MM.1S (cell line): ENCODE results near the gene ADIPOR2.

Experiments
- DNase-seq: peaks from one replicate; pipeline ENCODE4 v3.0.0-alpha.2; 2015
- H2AFZ ChIP-seq: fragments of 300-600 bp; sonication (generic); 2 replicates; pipeline ENCODE4 v1.6.0; 2016; ENCODE audit warnings: antibody characterized with exemption, low read length
- H3F3A ChIP-seq: fragments of 300-600 bp; sonication (generic); 2 replicates; pipeline ENCODE4 v1.6.1; 2016; ENCODE audit warnings: mild to moderate bottlenecking, antibody characterized with exemption, low read length, moderate library complexity, mixed read lengths; ENCODE audit not compliant: insufficient read depth
- H3K27ac ChIP-seq: fragments of 300-600 bp; sonication (generic); 2 replicates; pipeline ENCODE4 v1.5.1; 2016; ENCODE audit warnings: mild to moderate bottlenecking, low read length
- H3K27me3 ChIP-seq: fragments of 300-600 bp; sonication (generic); replicated peaks from 2 replicates; pipeline ENCODE4 v1.6.0; 2016; ENCODE audit warnings: low read length; ENCODE audit not compliant: insufficient read depth
- H3K36me3 ChIP-seq: fragments of 300-600 bp; sonication (generic); replicated peaks from 2 replicates; pipeline ENCODE4 v1.6.1; 2016; ENCODE audit warnings: mild to moderate bottlenecking, low read length, mixed read lengths; ENCODE audit not compliant: insufficient read depth
- H3K4me1 ChIP-seq: fragments of 300-600 bp; sonication (generic); 2 replicates; pipeline ENCODE4 v1.6.1; 2016; ENCODE audit warnings: low read length, mixed read lengths
- H3K4me2 ChIP-seq: fragments of 300-600 bp; sonication (generic); 2 replicates; pipeline ENCODE4 v1.6.0; 2016; ENCODE audit warnings: low read depth, low read length
- H3K4me3 ChIP-seq: fragments of 300-600 bp; sonication (generic); 2 replicates; pipeline ENCODE4 v1.5.1; 2016; ENCODE audit warnings: low read length, mixed read lengths
- H3K79me2 ChIP-seq: fragments of 300-600 bp; sonication (generic); 2 replicates; pipeline ENCODE4 v1.6.1; 2016; ENCODE audit warnings: mixed run types, low read length, mixed read lengths
- H3K9ac ChIP-seq: fragments of 300-600 bp; sonication (generic); 2 replicates; pipeline ENCODE4 v1.6.1; 2016; ENCODE audit warnings: low read length, mixed read lengths
- H3K9me2 ChIP-seq: fragments of 300-600 bp; sonication (generic); replicated peaks from 2 replicates; pipeline ENCODE4 v1.6.1; 2016; ENCODE audit warnings: mild to moderate bottlenecking, low read length, mixed read lengths; ENCODE audit not compliant: insufficient read depth
- H3K9me3 ChIP-seq: fragments of 300-600 bp; sonication (generic); replicated peaks from 2 replicates; pipeline ENCODE4 v1.6.1; 2016; ENCODE audit warnings: mild to moderate bottlenecking, low read length, mixed read lengths; ENCODE audit not compliant: insufficient read depth
- H4K20me1 ChIP-seq: fragments of 300-600 bp; sonication (generic); 2 replicates; pipeline ENCODE4 v1.6.1; 2016; ENCODE audit warnings: mild to moderate bottlenecking, low read length, moderate library complexity, mixed read lengths; ENCODE audit not compliant: insufficient read depth
- CTCF ChIP-seq: fragments of 300-600 bp; sonication (generic); IDR thresholded peaks from 2 replicates; pipeline ENCODE4 v1.5.1; 2016; ENCODE audit warnings: antibody characterized with exemption, low read length, mixed read lengths
- EZH2 ChIP-seq: fragments of 300-600 bp; sonication (generic); optimal IDR thresholded peaks from 2 replicates; pipeline ENCODE3; 2017; ENCODE audit warnings: low read depth, mild to moderate bottlenecking, antibody characterized with exemption, low read length, mixed read lengths
- EZH2phosphoT487 ChIP-seq: fragments of 300-600 bp; sonication (generic); IDR thresholded peaks from 2 replicates; pipeline ENCODE4 v1.6.1; 2018; ENCODE audit warnings: antibody characterized with exemption, low read length

The ADIPOR2 gene

GRCh38 chr12:1804545-1805332 lies 113.9 kb downstream of the ADIPOR2 start:
- peaks cover 5% of the 10 kb centered on the region for H3K4me1 ChIP-seq
- H4K20me1 ChIP-seq = no peaks in the 10 kb centered on the region
- no peaks in the 10 kb centered on the region for H3K9me3 ChIP-seq
- no peaks in the 10 kb centered on the region for H3K79me2 ChIP-seq
- H3K4me2 ChIP-seq = peak overlapping the region; percentile 61
- H3F3A ChIP-seq = no peaks in the 10 kb centered on the region
- no peaks in the 10 kb centered on the region; the same call in 1 of the 2 replicates for H3K27me3 ChIP-seq
- H3K36me3 ChIP-seq = no peaks in the 10 kb centered on the region
- no peaks in the 10 kb centered on the region for H3K9me2 ChIP-seq
- H3K4me3 ChIP-seq = peak overlapping the region; percentile 20; the same call in 1 of the 2 replicates
- peak; percentile 91 for DNase-seq
- H2AFZ ChIP-seq = peak overlapping the region; percentile 99
- H3K9ac ChIP-seq = peak overlapping the region; percentile 28; the same call in 1 of the 2 replicates
- TF ChIP-seq EZH2 (no peak), EZH2phosphoT487 (no peak), CTCF (no peak)
- H3K27ac ChIP-seq = no peak overlapping the region

GRCh38 chr12:1805441-1806081 lies 114.7 kb downstream of the ADIPOR2 start:
- no peaks in the 10 kb centered on the region for H3K9me3 ChIP-seq
- no peaks in the 10 kb centered on the region for H4K20me1 ChIP-seq
- DNase-seq = no peak
- peaks cover under 1% of the 10 kb centered on the region; the same call in 1 of the 2 replicates for H3K27me3 ChIP-seq
- H3K36me3 ChIP-seq = no peaks in the 10 kb centered on the region
- H2AFZ ChIP-seq = peak overlapping the region; percentile 99
- H3K4me3 ChIP-seq = no peak overlapping the region
- H3F3A ChIP-seq = no peaks in the 10 kb centered on the region
- no peaks in the 10 kb centered on the region for H3K79me2 ChIP-seq
- H3K27ac ChIP-seq = no peak overlapping the region
- H3K9ac ChIP-seq = no peak overlapping the region
- peaks cover 5% of the 10 kb centered on the region for H3K4me1 ChIP-seq
- no peak overlapping the region for H3K4me2 ChIP-seq
- H3K9me2 ChIP-seq = no peaks in the 10 kb centered on the region
- TF ChIP-seq CTCF (no peak), EZH2phosphoT487 (no peak), EZH2 (no peak)

- H3K27me3 ChIP-seq = peaks cover 9% of the 10 kb centered on the region
- no peaks in the 10 kb centered on the region for H3K36me3 ChIP-seq
- TF ChIP-seq CTCF (no peak), EZH2phosphoT487 (no peak), EZH2 (no peak)
- no peak overlapping the region for H3K4me2 ChIP-seq
- no peak overlapping the region for H3K9ac ChIP-seq
- no peaks in the 10 kb centered on the region for H3K9me3 ChIP-seq
- no peaks in the 10 kb centered on the region for H4K20me1 ChIP-seq
- H3K4me3 ChIP-seq = no peak overlapping the region
- H3F3A ChIP-seq = no peaks in the 10 kb centered on the region
- H3K4me1 ChIP-seq = peaks cover 5% of the 10 kb centered on the region
- no peaks in the 10 kb centered on the region for H3K79me2 ChIP-seq
- H3K9me2 ChIP-seq = no peaks in the 10 kb centered on the region
- H3K27ac ChIP-seq = no peak overlapping the region
- no peak overlapping the region for H2AFZ ChIP-seq
- DNase-seq = no peak
These were observed 115.6 kb downstream of the ADIPOR2 start for GRCh38 chr12:1806301-1807086.
